Activated naive CD4-positive, alpha-beta T cell treated with Interleukin-2 at 50 U/mL for 16 hours (primary cell): ENCODE measurements around the gene ZNF234.
"Not testable (repeated sequence)": the region's sequence is repeated elsewhere in the genome, so short reads cannot be mapped to it uniquely, and the experiment has no call there.

Source experiments
- DNase-seq: peaks from one replicate; pipeline ENCODE4 v3.0.0-alpha.2; 2020

The ZNF234 gene

DNA sequence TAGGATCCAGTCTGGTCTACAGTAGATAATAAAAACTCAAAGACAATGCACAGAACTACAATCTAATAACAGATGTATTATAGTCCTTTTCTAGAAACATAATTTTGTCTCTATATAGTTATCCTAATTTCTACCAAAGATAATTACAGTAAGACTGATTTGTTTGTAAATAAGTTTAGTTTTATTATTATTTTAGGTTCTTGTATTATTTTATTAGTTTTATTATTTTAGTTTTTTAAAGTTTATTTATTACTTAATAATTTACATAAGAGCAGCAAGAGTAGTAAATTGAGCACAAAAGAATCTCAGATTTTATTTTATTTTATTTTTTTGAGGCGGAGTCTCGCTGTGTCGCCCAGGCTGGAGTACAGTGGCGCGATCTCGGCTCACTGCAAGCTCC, 48.7 kb downstream of the ZNF234 start:
- no peak for DNase-seq

DNA sequence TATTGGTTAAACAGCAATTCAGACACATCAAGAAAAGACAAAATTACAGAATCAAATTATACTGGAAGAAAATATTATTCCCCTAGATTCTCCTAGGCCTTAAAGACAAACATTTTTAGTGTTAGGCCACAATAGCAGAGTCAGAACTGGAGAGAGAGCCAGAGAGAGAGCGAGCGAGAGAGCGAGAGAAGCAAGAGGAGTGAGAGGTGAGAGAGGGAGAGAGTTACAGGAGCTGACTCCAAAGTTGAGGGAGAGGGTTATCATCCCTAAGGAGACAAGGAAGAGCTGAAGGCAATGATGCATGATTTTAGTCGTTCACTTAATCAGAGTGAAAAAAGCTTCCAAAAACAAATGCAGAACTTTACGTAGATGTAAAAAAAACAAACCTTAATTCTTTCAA, 50.8 kb downstream of the ZNF234 start:
- DNase-seq, result no peak

DNA sequence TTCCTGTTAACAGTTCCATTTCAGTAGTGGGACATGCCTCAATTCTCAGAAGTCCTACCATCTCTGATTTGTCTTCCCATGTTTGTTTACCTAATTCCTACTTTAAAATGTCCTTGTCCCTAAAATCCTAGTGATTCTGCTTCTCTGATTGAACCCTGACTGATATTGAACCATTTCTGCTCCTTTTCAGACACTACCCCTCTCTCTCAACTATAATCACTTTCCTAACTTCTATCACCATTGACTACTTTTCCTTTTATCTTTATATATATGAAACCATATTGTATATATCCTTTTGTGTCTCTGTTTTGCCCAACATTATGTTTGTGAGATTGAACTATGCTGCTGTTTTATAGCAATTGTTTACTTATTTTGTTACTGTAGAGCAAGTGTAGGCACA, 55.4 kb downstream of the ZNF234 start:
- DNase-seq, result no peak

DNA sequence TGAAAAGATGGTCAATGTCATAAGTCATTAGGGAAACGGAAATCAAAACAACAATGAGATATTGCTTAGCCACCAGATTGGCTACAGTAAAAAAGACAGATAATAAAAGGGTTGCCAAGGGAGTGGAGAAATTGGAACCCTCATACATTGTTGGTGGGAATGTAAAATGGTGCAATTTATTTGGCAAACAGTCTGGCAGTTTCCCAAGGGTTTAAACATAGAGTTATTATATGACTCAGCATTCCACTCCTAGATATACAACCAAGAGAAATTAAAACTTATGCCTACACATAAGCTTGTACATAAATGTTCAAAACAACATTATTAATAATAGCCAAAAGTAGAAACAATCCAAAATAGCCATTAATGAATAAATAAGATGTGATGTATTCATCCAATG, 61.1 kb downstream of the ZNF234 start:
- no peak for DNase-seq

DNA sequence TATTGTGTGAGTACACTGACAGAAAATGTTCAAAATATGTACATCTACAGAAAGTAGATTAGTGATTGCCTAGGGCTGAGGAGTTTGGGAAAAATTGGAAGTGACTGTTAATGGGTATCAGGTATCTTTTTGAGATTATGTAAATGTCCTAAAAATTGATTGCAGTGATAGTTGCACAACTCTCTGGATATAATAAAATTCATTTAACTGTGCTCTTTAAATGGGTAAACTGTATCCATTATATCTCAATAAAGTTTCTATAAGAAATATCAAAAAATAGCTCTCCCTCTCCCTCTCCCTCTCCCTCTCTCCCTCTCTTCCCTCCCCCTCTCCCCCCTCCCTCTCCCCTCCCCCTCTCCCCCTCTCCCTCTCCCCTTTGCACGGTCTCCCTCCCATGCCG, 61.6 kb downstream of the ZNF234 start:
- no peak for DNase-seq

DNA sequence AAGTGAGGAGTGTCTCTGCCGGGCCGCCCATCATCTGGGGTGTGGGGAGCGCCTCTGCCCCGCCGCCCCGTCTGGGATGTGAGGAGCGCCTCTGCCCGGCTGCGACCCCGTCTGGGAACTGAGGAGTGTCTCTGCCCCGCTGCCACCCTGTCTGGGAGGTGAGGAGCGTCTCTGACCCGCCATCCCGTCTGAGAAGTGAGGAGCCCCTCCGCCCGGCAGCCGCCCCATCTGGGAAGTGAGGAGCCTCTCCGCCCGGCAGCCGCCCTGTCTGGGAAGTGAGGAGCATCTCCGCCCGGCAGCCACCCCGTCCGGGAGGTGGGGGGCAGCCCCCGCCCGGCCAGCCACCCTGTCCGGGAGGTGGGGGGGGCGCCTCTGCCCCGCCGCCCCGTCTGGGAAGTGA, 62.5 kb downstream of the ZNF234 start:
- DNase-seq, result not testable (repeated sequence)

DNA sequence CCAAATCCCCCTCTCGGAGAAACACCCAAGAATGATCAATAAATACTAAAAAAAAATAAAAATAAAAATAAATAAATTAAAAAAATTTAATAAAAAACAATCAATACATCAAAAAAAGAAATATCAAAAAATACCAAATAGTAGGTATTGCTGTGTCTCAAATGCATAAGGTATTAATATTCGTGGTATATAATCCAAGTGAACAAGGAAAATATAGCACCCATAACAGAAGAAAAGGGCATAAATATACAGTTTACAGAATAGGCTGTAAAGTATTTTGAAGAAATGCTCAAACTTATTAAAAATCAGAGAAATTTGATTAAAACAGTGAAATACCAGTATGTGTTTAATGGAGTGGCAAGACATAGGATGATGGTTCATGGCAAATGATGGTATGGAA, 63.4 kb downstream of the ZNF234 start:
- DNase-seq, result no peak

DNA sequence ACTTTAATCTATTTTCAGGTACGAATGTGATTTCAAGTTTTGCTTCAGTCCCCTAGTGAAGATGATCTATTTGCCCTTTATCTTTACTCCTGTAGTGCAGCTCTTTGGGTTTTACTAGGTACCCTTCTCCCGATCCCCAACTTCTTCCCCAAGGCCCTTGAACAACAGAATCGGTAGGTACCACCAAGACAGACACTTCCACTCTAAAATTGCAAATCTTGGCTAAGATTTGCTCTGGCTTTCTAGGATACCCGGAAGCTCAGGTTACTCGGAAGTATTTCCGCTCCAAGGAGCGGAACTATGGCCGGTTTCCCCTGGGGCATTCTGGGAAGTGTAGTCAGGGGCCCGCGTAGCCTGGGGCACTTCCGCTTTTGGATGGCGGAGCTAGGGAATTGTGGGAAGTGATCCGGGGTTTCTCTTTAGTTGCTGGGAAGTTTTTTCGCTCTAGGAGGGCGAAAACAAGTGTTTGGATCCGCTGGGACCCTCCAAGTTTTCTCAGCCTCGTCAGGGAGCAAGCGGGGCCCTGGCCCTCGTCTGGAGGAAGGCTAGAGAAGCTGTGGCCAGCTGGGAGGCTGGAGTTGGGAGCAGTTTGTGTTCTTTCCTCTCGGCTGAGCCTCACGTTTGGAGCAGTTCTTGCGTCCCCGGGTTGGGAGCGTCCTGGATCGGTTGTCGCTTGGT, 65.9 kb downstream of the ZNF234 start:
- peak; percentile 82 for DNase-seq
